Hepatocyte (in vitro differentiated cells): Measurements from ENCODE around the gene GAST. TPM values are rescaled to one million over a fixed set of nuclear protein-coding genes. Genes with fewer than 3 reads are reported as not detected.
A peak's percentile ranks its signal among the peaks of the same experiment; 100 is the strongest.
"Not testable (repeated sequence)": the region's sequence is repeated elsewhere in the genome, so short reads cannot be mapped to it uniquely, and the experiment has no call there.

Experiments
- DNase-seq: peaks from one replicate; pipeline ENCODE4 v3.0.0-alpha.2; 2016; ENCODE audit warnings: low spot score
- H2AFZ ChIP-seq: fragments of 200-600 bp; sonication (generic); 2 replicates; pipeline ENCODE4 v1.6.0; 2016; ENCODE audit warnings: antibody characterized with exemption, mild to moderate bottlenecking
- H3K27ac ChIP-seq: fragments of 200-600 bp; sonication (generic); 2 replicates; pipeline ENCODE4 v1.5.1; 2016; ENCODE audit warnings: mild to moderate bottlenecking
- H3K27me3 ChIP-seq: fragments of 200-600 bp; sonication (generic); 2 replicates; pipeline ENCODE4 v1.6.1; 2016
- H3K36me3 ChIP-seq: fragments of 200-600 bp; sonication (generic); replicated peaks from 2 replicates; pipeline ENCODE4 v1.5.1; 2016; ENCODE audit warnings: low read depth; ENCODE audit not compliant: insufficient read depth
- H3K4me1 ChIP-seq: fragments of 200-600 bp; sonication (generic); 2 replicates; pipeline ENCODE4 v1.5.1; 2016; ENCODE audit warnings: mild to moderate bottlenecking, moderate library complexity; ENCODE audit not compliant: insufficient read depth
- H3K4me2 ChIP-seq: fragments of 200-600 bp; sonication (generic); 2 replicates; pipeline ENCODE4 v1.6.0; 2016
- H3K4me3 ChIP-seq: fragments of 200-600 bp; sonication (generic); 2 replicates; pipeline ENCODE4 v1.5.1; 2016; ENCODE audit warnings: mild to moderate bottlenecking
- H3K79me2 ChIP-seq: fragments of 200-600 bp; sonication (generic); 2 replicates; pipeline ENCODE4 v1.6.0; 2017; ENCODE audit warnings: mild to moderate bottlenecking
- H3K9me2 ChIP-seq: fragments of 200-600 bp; sonication (generic); replicated peaks from 2 replicates; pipeline ENCODE4 v1.6.0; 2017; ENCODE audit warnings: mild to moderate bottlenecking; ENCODE audit not compliant: insufficient read depth
- H3K9me3 ChIP-seq: fragments of 200-600 bp; sonication (generic); 2 replicates; pipeline ENCODE4 v1.5.1; 2016; ENCODE audit warnings: low read depth, mild to moderate bottlenecking
- H4K20me1 ChIP-seq: fragments of 200-600 bp; sonication (generic); 2 replicates; pipeline ENCODE4 v1.6.0; 2016; ENCODE audit warnings: mild to moderate bottlenecking; ENCODE audit not compliant: insufficient read depth, poor library complexity, severe bottlenecking
- CTCF ChIP-seq: fragments of 200-600 bp; sonication (generic); IDR thresholded peaks from 2 replicates; pipeline ENCODE4 v1.5.1; 2016; ENCODE audit warnings: antibody characterized with exemption, mild to moderate bottlenecking; ENCODE audit not compliant: poor library complexity
- EZH2 ChIP-seq: fragments of 200-600 bp; sonication (generic); IDR thresholded peaks from 2 replicates; pipeline ENCODE4 v1.6.1; 2016; ENCODE audit warnings: antibody characterized with exemption, mild to moderate bottlenecking, borderline replicate concordance
- EZH2phosphoT487 ChIP-seq: fragments of 200-600 bp; sonication (generic); IDR thresholded peaks from one replicate; pipeline ENCODE4 v1.6.1; 2018; ENCODE audit warnings: antibody characterized with exemption, mild to moderate bottlenecking, low read depth, moderate library complexity; ENCODE audit not compliant: unreplicated experiment, severe bottlenecking
- WGBS: methylation state at CpG from one replicate; pipeline ENCODE4 v1.1.6; 2016; ENCODE audit warnings: low lambda C conversion rate; ENCODE audit errors: missing lambda C conversion rate; 5-methylcytosine and 5-hydroxymethylcytosine counted together
- polyA plus RNA-seq: library from polyadenylated mRNA; unstranded; fragments of >200 nt; fragmentation: Nextera tagmentation; extraction: Ambion mirVana; gene quantifications from 2 replicates; pipeline ENCODE4 v1.2.1, GENCODE V29; 2016
- total RNA-seq: library from RNA; depleted of rRNA; stranded (reverse); fragments of >200 nt; gene quantifications from 2 replicates; pipeline ENCODE4 v1.2.3, GENCODE V29; 2014

GAST gene
- total and polyA plus RNA-seq, 2 experiments from 2014 or later = 2.3 TPM; not detected in 1

- peak overlapping the region; percentile 96 for H3K4me2 ChIP-seq
- peak overlapping the region; percentile 94 for H3K27ac ChIP-seq
- H3K9me3 ChIP-seq = no peaks in the 10 kb centered on the region
- no peak for TF ChIP-seq EZH2
- no peak for TF ChIP-seq EZH2phosphoT487
- TF ChIP-seq CTCF = peak; percentile 97
- 2% methylated on average over 17 of the region's 23 CpGs for WGBS
- DNase-seq = peak; percentile 89
- no peaks in the 10 kb centered on the region for H3K9me2 ChIP-seq
- no peaks in the 10 kb centered on the region for H3K27me3 ChIP-seq
- no peaks in the 10 kb centered on the region for H3K36me3 ChIP-seq
- H4K20me1 ChIP-seq = no peaks in the 10 kb centered on the region
- peaks cover 19% of the 10 kb centered on the region for H3K4me1 ChIP-seq
- peak overlapping the region; percentile 38 for H3K4me3 ChIP-seq
- no peaks in the 10 kb centered on the region for H3K79me2 ChIP-seq
- peak overlapping the region; percentile 82 for H2AFZ ChIP-seq
Measured at GRCh38 chr17:41666708-41667279, 45.3 kb upstream of the GAST start.

GRCh38 chr17:41667280-41668041 lies 44.7 kb upstream of the GAST start:
- Histone ChIP-seq H3K27ac (peak overlapping the region; percentile 26), H4K20me1 (no peaks in the 10 kb centered on the region), H3K4me2 (peak overlapping the region; percentile 96), H3K36me3 (no peaks in the 10 kb centered on the region), H2AFZ (no peak overlapping the region), H3K9me2 (no peaks in the 10 kb centered on the region), H3K79me2 (no peaks in the 10 kb centered on the region), H3K4me3 (no peak overlapping the region), H3K4me1 (peaks cover 19% of the 10 kb centered on the region), H3K9me3 (no peaks in the 10 kb centered on the region), H3K27me3 (no peaks in the 10 kb centered on the region)
- WGBS = 64% methylated on average over 23 of the region's 23 CpGs
- DNase-seq = no peak
- no peak for TF ChIP-seq CTCF
- no peak for TF ChIP-seq EZH2
- no peak for TF ChIP-seq EZH2phosphoT487

- H4K20me1 ChIP-seq = no peaks in the 10 kb centered on the region
- H3K27me3 ChIP-seq = no peaks in the 10 kb centered on the region
- H3K4me3 ChIP-seq = no peak overlapping the region
- 93% methylated on average over 7 of the region's 7 CpGs for WGBS
- H3K4me1 ChIP-seq = peaks cover 10% of the 10 kb centered on the region
- H3K4me2 ChIP-seq = no peak overlapping the region
- no peaks in the 10 kb centered on the region for H3K79me2 ChIP-seq
- no peaks in the 10 kb centered on the region for H3K36me3 ChIP-seq
- H3K9me3 ChIP-seq = no peaks in the 10 kb centered on the region
- no peak overlapping the region for H2AFZ ChIP-seq
- no peaks in the 10 kb centered on the region for H3K9me2 ChIP-seq
- no peak for DNase-seq
- no peak overlapping the region for H3K27ac ChIP-seq
- TF ChIP-seq CTCF (no peak), EZH2 (no peak), EZH2phosphoT487 (no peak)
Measured at GRCh38 chr17:41672153-41672552, 40.0 kb upstream of the GAST start.

GRCh38 chr17:41675157-41676057 lies 36.7 kb upstream of the GAST start:
- H3K36me3 ChIP-seq, H3K27me3 ChIP-seq, H3K79me2 ChIP-seq, H3K4me1 ChIP-seq, H3K9me3 ChIP-seq, H3K9me2 ChIP-seq, DNase-seq, H3K4me3 ChIP-seq, H4K20me1 ChIP-seq: not testable (repeated sequence)
- peak overlapping the region; percentile 61 for H3K27ac ChIP-seq
- peak overlapping the region; percentile 30 for H2AFZ ChIP-seq
- WGBS = 74% methylated on average over 7 of the region's 7 CpGs
- H3K4me2 ChIP-seq = peak overlapping the region; percentile 6
